HTERT RPE-1 (cell line): ENCODE data around the gene SLC30A3.
"Not testable (repeated sequence)": the region's sequence is repeated elsewhere in the genome, so short reads cannot be mapped to it uniquely, and the experiment has no call there.

ENCODE experiments used
- in situ Hi-C: fragments of 300-500 bp; cut with MboI; formaldehyde crosslinking; loops from 4 replicates; pipeline ENCODE4 v1.14.3; 2020; ENCODE audit warnings: low sequenced_read_pairs

The SLC30A3 gene, protein sequence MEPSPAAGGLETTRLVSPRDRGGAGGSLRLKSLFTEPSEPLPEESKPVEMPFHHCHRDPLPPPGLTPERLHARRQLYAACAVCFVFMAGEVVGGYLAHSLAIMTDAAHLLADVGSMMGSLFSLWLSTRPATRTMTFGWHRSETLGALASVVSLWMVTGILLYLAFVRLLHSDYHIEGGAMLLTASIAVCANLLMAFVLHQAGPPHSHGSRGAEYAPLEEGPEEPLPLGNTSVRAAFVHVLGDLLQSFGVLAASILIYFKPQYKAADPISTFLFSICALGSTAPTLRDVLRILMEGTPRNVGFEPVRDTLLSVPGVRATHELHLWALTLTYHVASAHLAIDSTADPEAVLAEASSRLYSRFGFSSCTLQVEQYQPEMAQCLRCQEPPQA

DNA sequence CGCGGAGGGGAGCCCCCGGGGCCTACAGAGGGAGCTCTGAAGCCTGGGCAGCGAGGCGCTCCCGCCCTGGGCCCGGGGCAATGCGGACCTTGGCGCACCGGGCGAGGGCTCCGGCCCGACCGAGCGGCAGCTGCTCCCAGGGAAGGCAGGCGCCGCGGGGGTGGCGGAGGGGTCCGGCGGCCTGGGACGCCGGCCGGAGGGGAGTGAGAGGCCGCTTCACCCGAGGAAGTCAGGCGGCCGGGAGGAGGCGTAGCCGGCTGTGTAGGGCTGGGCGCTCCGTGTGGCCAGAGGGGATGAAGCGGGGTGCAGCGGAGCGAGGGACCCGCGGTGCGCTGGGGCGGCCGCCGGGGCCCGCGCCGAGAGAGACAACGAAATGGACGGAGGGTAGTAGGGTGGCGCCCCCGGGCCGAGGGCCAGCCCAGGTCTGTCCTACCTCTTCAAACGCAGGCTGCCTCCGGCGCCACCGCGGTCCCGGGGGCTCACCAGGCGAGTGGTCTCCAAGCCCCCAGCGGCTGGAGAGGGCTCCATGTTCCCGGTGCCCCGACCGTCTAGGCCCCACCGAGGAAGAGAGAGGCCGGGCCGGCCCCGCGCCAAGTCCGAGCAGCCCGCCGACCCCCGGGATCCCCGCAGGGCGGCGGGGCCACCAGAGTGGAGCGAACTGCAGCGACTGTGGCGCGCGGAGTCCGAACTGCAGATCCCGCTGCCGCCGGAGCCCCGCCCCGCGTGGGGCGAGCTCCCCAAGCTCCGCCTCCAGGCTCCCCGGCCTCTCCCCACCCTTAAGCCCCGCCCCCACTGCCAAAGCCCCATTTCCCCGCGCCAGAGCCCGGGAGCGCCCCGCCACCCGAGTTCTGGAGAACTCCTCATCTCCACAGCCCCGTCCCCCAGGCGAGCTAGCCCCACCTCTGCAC is at the start of gene SLC30A3:
Gene SLC30A3, minus strand, starts transcription at position 669 of the 908 bp plus-strand sequence. Its CDS starts 141 bp downstream, at position 528.
- in situ Hi-C loops: no loop called here

DNA sequence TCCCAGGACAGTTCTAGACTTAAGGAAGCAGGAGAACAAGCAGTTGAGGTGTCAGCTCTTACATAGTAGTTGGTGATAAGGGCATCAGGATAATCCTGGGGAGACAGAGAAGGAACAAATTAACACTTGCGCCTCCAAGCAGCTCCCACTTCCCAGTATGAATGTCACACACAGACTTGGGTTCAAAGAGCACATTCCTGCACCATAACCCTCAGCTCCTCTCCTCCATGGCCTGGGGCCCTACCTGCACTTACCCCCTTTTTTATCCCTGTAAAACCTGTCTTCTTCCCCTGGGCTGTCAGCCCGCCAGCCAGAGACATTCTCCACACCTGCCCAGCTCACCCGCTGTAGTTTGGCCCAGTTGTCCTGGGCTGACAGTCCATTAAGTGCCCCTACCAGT is 49.3 kb upstream of the SLC30A3 start:
- in situ Hi-C loops: no loop called here

DNA sequence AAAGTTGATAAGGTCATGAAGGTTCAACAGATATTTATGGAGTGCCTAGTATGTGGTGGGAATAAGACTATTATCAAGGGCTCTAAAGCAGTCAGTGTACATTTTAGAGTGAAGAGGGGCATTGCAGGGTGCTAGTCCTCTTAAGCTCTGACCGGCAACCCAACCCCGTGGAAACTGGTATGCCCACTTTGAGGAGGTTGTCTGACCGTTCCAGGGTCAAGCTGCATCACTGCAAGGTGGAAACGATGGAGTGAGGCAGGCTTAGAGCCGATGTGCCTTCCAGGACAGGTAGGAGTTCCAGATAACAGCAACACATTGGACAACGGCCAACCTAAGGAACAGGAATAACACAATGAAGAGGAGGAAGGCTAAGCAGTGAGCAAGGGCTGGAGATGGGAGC is 46.8 kb upstream of the SLC30A3 start:
- in situ Hi-C loops: no loop called here

DNA sequence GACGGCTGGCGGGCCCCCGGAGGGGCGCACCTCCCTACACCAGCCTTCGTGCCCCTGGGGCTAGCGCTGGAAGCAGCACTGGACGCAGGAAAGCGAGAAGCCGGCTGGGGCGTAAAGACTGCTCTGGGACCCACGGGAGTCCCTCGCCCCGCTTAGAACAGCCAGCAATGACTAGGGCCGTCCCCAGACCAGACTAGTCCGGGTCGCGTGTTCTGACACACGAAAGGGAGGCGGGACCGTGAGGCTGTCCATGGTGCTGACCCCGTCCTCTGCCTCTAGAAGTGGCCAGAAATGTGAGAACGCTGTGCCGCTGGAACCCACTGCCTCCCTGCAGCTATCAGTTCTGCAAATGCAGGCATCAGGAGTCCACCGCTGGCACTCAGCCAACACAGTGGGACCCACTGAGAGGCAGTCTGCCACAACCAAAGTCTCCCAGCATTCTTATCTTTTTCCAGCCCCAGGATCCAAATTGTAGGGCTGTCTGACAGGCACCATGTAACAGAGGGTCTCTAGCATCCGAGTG is 45.6 kb upstream of the SLC30A3 start, which contains the start of gene UCN:
Gene UCN, minus strand, starts transcription at position 87 of the 523 bp plus-strand sequence. CDS start 550 bp downstream, outside the sequence.
- in situ Hi-C loops: no loop called here

DNA sequence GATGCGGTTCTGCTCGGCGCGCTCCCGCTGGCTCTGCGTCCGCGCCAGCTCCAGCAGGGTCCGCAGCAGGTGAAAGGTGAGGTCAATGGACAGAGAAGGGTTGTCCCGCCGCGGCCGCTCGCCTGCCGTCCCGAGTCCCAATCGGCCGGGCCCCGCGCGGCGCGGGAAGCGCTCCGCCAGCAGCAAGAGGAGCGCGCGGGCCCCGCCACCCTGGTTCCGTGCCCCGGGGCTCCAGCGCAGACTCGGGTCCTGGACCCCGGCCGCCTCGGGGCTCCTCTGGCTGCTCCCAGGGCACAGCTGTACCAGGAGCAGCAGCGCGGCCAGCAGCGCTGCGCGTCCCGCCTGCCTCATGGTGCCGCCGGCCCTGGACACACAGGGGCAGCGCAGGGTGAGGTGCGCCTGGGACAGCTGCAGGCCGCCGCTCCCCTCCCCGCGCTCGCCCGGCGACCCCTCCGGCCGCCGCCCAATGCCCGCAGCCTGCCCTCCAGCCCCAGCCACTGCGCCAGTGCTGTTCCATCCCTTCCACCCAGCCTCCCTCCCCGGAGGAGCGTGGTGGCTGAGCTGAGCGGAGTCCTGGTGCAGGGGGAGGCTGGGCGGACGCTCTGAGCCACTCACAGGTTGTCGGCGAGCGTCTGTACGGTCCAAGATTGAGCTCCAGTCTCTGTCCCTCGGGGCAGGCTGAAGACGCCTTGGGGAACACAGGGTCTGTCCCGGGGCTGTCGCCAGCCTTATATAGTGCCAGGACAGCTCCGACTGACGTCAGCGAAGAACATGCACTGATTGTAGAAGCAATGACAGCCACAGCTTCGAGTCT is 44.9 kb upstream of the SLC30A3 start:
- in situ Hi-C loops: no loop called here

DNA sequence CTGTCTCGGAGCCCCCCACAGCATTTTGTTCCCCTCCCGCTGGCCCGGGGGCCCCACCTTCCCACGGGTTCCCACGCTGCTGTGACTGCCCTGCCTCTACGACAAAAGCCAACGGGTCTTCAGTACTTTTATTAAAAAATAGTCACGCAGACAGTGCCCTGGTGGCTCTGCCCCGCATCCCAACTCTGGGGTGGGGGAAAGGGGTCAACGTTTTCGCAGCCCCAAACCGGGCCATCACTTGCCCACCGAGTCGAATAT is 44.4 kb upstream of the SLC30A3 start:
- in situ Hi-C loops: no loop called here

DNA sequence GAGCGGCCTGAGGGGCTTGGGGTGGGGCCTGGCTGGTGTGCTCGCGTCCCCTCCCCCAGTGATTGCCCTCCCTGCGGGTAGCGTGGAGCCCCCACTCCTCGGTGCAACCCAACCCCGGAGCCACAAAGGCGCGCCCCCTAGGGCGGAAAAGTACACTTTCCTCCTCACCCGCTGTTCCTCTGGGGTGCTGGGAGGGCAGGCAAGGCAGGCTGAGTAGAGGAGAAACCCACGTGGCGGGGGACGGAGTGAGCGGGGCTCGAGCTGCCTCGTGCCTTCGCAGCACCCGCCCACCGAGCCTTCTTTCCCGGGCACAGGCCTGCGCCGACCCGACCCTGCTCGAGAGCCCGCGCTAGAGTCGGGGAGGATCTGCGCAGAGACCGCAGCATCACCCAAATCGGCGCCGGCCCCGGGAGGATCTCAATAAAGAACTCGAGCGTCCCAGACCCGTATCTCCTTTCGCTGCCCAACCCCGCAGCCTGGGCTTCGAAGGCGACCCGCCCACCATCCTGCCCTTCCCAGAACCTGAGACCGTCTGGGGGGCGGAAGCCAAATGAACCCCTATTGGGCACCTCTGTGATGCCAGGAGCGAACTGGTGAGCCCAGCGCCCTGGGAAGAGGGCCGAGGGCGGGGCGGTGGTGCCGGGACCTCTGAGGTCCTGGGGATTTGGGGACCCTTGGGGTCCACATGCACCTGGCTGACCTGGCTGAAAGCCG is 43.9 kb upstream of the SLC30A3 start:
- in situ Hi-C loops: no loop called here

DNA sequence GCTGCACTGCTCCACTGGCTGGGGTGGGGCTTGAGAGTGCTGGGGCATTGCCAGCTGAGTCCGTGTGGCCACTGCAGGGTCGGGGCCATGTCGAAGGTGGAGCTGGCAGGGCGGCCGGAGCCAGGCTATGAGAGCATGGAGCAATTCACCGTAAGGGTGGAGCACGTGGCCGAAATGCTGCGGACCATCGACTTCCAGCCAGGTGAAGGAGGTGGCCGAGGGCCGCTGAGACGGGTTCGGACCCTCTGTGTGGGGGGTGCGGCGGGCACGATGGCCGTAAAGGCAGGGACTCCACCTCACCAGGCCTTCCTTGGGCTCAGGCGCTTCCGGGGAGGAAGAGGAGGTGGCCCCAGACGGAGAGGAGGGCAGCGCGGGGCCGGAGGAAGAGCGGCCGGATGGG is 43.3 kb upstream of the SLC30A3 start:
- in situ Hi-C loops: no loop called here

DNA sequence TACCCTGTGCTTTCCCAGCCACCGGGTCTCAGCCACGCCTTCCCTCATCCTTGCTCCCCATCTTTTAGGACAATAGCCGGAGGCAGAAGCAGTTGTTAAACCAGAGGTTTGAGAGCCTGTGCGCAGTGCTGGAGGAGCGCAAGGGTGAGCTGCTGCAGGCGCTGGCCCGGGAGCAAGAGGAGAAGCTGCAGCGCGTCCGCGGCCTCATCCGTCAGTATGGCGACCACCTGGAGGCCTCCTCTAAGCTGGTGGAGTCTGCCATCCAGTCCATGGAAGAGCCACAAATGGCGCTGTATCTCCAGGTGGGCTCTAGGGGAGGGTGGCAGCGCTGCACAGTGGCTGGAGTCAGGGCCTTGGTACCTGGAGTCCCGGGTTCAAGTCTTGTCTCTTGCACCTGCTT is 42.7 kb upstream of the SLC30A3 start:
- in situ Hi-C loops: no loop called here

DNA sequence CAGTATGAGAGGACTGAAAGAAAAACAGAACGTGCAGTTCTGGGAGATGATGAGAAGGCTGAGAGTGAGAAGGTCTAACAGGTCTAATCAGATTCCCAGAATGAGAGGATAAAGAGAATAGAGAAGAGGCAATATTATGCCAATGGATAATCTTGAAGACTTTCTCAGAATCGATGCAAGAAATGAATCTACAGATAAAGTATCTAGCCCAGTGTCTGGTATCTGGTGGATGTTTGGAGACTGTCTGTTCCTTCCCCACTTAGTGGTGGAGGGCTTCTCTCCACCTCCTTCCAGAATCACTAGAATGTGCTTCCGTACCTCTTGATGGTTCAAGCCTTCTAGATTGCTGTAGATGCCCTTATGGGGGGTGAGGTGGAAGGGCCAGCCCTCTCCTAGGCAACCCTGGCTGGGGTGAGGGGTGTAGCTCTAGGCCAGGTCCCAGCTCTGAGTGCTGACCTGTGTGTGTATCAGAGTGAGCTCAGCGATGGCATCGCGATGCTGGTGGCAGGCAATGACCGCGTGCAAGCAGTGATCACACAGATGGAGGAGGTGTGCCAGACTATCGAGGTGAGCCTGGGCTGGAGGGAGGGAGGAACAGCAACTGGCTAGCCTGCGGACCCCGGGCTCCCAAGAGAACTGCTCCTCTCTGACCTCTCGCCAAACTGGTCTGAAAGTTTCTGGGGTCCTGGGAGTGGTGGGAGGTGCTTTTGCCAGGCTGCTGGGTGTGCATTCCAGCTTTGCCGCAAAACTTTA is 41.8 kb upstream of the SLC30A3 start:
- in situ Hi-C loops: no loop called here

DNA sequence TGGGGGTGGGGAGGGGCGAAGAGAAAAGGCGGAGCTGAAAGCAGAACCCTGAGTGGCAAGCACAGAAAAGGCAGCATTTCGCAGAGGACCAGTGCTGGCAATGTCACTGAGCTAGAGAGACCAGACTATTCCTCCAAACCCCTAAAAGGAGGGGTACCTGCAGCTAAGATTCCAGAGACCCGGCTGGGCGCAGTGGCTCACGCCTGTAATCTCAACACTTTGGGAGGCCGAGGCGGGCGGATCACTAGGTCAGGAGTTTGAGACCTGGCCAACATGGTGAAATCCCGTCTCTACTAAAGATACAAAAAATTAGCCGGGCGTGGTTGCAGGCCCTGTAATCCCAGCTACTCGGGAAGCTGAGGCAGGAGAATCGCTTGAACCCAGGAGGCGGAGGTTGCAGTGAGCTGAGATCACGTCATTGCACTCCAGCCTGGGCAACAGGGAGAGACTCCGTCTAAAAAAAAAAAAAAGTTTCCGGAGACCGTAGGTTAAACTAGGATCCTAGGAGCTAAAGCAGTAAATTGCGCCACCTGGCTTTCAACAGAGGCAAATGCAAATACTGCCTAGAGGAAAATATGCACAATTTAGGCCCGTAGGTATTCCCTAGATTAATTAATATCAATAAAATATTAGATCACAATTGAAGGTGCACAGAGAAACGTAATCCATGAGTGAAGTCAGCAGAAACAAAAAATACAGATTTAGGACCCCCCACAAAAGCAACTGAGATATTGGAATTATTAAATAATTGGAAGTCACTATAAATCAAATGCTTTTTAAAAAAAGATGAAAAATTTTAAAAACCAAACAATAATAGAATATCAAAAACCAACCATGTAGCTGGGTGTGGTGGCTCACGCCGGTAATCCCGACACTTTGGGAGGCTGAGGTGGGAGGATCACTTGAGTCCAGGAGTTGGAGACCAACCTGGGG is 40.5 kb upstream of the SLC30A3 start:
- in situ Hi-C loops: no loop called here

DNA sequence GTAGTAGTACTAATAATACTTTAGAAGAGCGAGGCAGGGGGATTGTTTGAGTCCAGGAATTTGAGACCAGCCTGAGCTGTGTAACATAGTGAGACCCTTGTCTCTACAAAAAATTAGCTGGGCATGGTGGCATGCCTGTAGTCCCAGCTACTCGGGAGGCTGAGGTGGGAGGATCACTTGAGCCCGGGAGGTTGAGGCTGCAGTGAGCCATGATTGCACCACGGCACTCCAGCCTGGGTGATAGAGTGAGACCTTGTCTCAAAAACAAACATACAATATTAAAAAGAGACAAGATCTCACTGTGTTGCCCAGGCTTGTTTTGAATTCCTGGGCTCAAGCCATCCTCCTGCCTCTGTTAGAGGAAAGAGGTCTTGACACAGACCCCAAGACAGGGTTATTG is 37.8 kb upstream of the SLC30A3 start:
- in situ Hi-C loops: not testable (repeated sequence)

DNA sequence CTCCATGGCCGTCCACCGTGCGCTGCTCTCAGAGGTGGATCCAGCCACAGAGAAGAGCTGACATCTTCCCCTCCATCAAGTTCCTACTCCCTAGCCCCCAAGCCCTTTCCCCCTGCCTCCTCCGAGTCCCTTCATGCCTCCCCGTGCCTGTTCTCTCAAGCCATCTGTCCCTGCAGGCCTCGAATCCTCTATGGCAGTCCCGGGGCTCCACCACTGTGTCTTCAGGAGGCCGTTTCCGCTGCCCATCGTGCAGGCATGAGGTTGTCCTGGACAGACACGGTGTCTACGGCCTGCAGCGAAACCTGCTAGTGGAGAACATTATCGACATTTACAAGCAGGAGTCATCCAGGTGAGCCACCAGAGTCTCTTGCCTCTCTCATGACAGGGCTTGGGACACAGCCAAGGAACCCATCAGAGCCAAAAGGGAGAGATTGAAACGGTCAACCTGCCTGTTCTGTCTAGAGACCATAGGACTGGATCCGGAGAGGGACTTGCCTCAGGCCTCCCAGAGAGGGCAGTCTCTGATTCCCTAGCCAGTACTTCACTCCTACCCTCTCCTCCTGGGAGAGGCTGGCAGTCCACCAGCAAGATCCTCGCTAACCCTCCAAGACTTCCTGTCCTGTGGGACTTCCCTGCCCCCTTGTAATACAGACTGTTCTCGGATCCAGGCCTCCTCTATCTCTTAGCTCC is 35.7 kb upstream of the SLC30A3 start:
- in situ Hi-C loops: no loop called here

DNA sequence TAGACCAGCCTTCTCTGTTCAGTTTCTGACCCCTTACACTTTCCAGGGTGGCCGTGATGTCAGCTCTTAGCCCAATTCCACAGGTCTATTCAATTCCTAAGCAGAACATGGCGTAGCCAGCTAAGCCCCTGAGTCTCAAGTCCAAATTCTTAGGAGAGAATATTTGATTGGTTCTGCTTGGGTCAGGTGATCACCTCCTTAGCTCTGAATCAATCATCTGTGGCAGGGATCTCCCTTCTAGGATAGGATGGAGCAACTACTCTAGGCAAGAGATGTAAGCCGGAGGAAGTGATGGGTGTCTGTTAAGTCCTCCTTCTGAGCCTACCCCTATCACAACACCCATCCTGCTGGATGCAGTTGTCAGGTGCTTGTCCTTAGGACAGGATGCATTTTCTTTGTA is 34.3 kb upstream of the SLC30A3 start:
- in situ Hi-C loops: no loop called here

DNA sequence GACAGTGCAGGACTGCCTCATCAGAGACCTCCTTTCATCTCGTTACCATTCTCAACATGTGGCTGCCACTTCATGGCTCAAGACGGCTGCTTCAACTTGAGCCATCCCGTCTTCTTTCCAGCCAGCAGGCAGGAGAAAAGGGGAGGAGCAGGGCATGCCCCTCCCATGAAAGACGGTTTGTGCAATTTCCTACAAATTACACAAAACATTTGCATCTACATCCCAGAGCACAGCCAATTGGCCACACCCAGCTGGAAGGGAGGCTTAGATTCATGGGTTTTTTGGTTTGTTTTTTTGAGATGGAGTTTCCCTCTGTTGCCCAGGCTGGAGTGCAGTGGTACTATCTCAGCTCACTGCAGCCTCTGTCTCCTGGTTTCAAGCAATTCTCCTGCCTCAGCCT is 33.6 kb upstream of the SLC30A3 start:
- in situ Hi-C loops: no loop called here

DNA sequence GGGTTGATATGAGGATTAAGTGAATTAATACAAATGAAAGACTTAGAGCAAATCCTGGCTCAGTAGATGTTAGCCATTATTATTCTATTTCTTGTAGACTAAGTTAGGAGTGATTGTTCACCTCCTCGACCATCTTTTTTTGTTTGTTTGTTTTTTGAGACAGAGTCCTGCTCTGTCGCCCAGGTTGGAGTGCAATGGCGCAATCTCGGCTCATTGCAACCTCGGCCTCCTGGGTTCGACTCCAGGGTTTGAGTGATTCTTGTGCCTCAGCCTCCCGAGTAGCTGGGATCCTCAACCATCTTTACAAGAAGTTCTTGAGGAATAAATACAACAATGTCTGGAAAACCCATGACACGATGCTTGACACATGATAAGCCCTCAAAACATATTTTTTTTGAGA is 32.1 kb upstream of the SLC30A3 start:
- in situ Hi-C loops: no loop called here

DNA sequence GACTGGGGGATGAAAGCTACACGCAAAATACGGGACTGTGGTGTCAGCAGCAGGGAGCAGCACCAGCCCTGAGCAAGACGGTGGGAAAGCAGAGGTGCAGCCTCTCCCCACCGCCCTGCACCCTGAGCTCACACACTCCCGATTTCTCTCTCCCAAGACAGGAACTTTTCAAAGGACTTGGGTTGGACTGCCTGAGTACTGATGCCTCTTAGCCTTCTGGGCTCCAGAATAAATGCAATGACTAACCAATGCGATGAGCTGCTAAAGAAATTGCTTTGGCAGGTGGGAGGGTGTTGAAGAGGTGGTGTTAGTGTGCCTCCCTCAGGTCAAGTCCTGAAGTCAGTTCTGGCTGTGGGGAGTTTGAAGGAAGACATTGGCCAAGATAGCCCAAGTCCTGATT is 29.0 kb upstream of the SLC30A3 start:
- in situ Hi-C loops: no loop called here

DNA sequence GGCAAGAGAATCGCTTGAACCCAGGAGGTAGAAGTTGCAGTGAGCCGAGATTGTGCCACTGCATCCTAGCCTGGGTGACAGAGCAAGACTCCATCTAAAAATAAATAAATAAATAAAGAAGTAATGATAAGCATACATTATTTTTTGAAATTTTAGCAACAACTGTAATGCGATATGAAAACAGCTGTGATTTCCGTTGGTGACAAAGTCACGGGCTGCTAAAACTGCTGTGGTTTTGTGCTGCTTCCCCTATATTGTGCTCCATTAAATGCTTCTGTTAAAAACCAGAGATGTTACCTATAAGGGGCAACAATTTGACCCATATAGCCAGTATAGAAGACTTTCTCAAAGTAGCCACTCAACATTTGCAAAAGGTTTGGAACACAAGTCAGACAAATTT is 27.7 kb upstream of the SLC30A3 start:
- in situ Hi-C loops: no loop called here
